Large intestine (tissue), 3 donors: ENCODE measurements around the gene ECHDC3. TPM values are rescaled to one million over a fixed set of nuclear protein-coding genes. Genes with fewer than 3 reads are reported as not detected.
"Not testable (repeated sequence)": the region's sequence is repeated elsewhere in the genome, so short reads cannot be mapped to it uniquely, and the experiment has no call there.

ENCODE experiments used
- DNase-seq, 2 donors: peaks; one replicate each; pipeline versions ENCODE4 v3.0.0 to v3.0.0-alpha.2; 2013
- H3K27ac ChIP-seq: one replicate; pipeline ENCODE4 v1.5.1; 2013; ENCODE audit warnings: low read length
- H3K27me3 ChIP-seq: 2 replicates; pipeline ENCODE4 v1.6.1; 2013; ENCODE audit warnings: low read length; ENCODE audit not compliant: control insufficient read depth, insufficient read depth
- H3K36me3 ChIP-seq: 2 replicates; pipeline ENCODE4 v1.6.1; 2013; ENCODE audit warnings: low read length; ENCODE audit not compliant: control insufficient read depth, insufficient read depth
- H3K4me1 ChIP-seq: one replicate; pipeline ENCODE4 v1.6.1; 2013; ENCODE audit warnings: low read length; ENCODE audit not compliant: control insufficient read depth, insufficient read depth
- H3K4me3 ChIP-seq: one replicate; pipeline ENCODE4 v1.5.1; 2013; ENCODE audit warnings: low read length
- H3K9me3 ChIP-seq: one replicate; pipeline ENCODE4 v1.6.1; 2013; ENCODE audit warnings: mild to moderate bottlenecking, low read depth, low read length, moderate library complexity; ENCODE audit not compliant: control insufficient read depth
- WGBS: methylation state at CpG from one replicate; pipeline ENCODE4 v1.1.5; 2013; ENCODE audit warnings: low lambda C conversion rate; ENCODE audit not compliant: insufficient coverage; 5-methylcytosine and 5-hydroxymethylcytosine counted together
- polyA plus RNA-seq: library from polyadenylated mRNA; unstranded; fragments of 120-200 nt; gene quantifications from one replicate; pipeline ENCODE4 v1.2.1, GENCODE V29; 2013

The ECHDC3 gene
- polyA plus RNA-seq, 1 donor, result 9.6 TPM

DNA sequence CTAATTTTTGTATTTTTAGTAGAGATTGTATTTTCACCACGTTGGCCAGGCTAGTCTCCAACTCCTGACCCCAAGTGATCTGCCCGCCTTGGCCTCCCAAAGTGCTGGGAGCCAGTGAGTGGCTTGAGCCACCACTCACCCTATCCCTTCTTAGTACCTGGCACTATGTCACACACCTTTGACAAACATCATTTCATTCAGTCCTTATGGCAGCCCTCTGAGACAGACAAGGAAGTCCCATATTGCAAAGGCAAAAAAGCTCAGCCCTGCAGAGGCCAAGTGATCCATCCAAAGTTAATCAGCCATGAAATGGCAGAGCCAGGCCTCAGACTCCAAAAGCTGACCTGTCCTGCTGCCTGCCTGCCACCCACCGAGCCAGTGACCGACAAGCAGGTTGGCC, 39.9 kb upstream of the ECHDC3 start:
- no peak for DNase-seq
- H3K36me3 ChIP-seq, result no peaks in the 10 kb centered on the region
- H3K4me1 ChIP-seq, result peaks cover 10% of the 10 kb centered on the region
- H3K27me3 ChIP-seq, result no peaks in the 10 kb centered on the region
- H3K4me3 ChIP-seq, result no peak overlapping the region
- no peaks in the 10 kb centered on the region for H3K9me3 ChIP-seq
- no peak overlapping the region for H3K27ac ChIP-seq
- WGBS, result no CpG with 5 or more reads among the region's 4 CpGs

DNA sequence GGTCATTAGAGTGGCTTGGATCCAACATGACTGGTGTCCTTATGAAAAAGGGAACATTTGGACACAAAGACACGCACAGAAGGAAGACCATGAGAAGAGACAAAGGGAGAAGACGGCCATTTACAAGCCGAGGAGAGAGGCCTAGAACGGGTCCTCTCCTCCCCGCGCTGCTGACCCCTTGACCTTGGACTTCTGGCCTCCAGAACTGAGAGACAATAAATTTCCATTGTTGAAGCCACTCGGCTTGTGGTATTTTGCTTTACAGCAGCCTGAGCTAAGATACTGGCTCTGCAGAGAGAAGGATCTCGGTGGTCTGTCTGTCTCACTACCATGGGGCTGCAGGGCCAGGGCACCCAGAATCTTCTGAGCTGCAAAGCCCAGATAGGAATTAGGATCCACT, 38.1 kb upstream of the ECHDC3 start:
- peaks cover 12% of the 10 kb centered on the region for H3K4me1 ChIP-seq
- H3K27ac ChIP-seq, result no peak overlapping the region
- no peaks in the 10 kb centered on the region for H3K36me3 ChIP-seq
- DNase-seq, result no peak
- H3K9me3 ChIP-seq, result no peaks in the 10 kb centered on the region
- WGBS, result 100% methylated on average over 1 of the region's 8 CpGs
- no peak overlapping the region for H3K4me3 ChIP-seq
- H3K27me3 ChIP-seq, result no peaks in the 10 kb centered on the region

DNA sequence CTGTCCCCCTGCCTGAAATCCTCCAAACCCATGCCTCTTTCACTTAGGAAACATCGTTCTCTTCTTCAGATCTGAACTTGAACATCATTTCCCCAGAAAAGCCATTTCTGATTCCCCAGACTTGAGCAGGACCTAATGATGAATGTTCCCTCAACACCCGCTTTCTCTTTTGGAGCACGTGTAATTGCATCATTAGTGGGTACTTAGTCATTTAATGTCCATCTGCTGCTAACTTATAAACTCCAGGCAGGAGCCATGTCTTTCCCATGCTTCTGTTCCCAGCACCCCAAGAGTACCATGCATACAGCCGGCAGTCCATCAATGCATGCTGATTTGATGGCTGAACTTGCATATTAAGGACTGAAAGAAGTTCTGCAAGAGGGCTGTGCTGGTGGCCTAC, 36.5 kb upstream of the ECHDC3 start:
- Histone ChIP-seq H3K27me3 (no peaks in the 10 kb centered on the region), H3K4me1 (peaks cover 8% of the 10 kb centered on the region), H3K36me3 (no peaks in the 10 kb centered on the region), H3K4me3 (no peak overlapping the region), H3K9me3 (no peaks in the 10 kb centered on the region), H3K27ac (no peak overlapping the region)
- DNase-seq, result no peak
- no CpG with 5 or more reads among the region's 4 CpGs for WGBS

DNA sequence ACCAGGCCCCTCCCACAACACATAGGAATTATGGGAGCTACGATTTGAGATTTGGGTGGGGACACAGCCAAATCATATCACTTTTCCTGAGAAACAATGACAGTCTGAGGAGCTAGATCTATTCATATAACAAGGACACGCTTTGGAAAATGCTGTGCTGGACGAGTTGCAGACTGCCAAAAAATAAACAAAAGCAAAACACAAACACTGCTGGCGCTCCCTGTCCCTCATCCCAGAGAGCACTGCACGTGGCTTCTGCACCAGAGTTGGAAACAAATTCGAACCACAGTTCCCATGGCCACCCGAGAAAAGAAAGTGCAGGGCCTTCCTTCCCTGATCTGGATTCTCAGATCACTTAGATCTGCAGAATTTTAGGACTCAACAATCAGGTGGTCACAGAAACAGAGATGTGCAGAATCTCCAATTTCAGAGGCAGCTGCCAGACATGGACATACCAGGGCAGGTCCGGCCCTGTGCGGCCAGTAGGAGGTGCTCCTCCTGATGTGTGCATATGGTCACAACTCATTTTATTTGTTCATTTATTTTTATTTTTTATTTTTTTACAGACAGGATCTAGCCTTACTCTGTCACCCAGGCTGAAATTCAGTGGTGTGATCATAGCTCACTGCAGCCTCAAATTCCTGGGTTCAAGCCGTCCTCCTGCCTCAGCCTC, 35.2 kb upstream of the ECHDC3 start:
- Histone ChIP-seq H3K27ac (no peak overlapping the region), H3K4me1 (peaks cover 8% of the 10 kb centered on the region), H3K9me3 (no peaks in the 10 kb centered on the region), H3K4me3 (no peak overlapping the region), H3K27me3 (no peaks in the 10 kb centered on the region), H3K36me3 (no peaks in the 10 kb centered on the region)
- no peak for DNase-seq
- WGBS, result 60% methylated on average over 1 of the region's 10 CpGs

DNA sequence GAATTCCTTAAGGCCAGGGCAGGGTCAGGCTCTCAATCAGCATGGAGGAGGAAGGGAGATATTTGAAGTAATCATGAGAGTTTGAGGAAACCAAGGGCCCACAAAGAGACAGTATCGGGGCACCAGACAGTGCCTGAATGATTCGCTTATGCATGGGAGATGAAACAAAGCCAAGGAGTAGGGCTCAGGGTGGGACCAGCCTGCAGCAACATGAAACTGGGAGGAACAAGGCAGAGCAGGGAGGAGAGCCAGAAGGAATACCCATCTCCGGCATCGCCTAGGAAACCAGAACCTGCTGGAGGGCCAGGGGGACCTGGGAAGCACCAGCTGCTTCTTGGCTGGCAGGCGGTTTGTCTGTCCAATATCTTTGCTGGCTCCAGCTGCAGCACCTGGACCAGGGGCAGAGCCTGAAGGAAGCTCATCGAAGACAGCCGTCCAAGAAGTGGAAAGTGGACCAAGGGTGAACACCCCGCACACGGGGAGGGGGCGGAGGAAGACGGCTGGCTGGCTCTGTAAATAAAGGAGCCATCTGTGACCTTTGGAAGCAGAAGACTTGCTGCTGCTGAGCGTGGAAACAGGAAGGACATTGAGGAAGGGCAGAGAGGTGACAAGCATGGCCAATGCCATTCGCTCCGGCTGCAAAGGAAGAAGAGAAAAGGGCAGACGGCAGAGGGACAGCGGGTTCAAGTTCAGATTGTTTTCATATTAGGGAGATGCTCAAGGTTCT, 34.4 kb upstream of the ECHDC3 start:
- peak; percentile 48 to 76 for DNase-seq
- no peaks in the 10 kb centered on the region for H3K27me3 ChIP-seq
- no CpG with 5 or more reads among the region's 16 CpGs for WGBS
- H3K27ac ChIP-seq, result no peak overlapping the region
- no peaks in the 10 kb centered on the region for H3K36me3 ChIP-seq
- H3K4me1 ChIP-seq, result peaks cover 8% of the 10 kb centered on the region
- H3K4me3 ChIP-seq, result no peak overlapping the region
- H3K9me3 ChIP-seq, result no peaks in the 10 kb centered on the region

DNA sequence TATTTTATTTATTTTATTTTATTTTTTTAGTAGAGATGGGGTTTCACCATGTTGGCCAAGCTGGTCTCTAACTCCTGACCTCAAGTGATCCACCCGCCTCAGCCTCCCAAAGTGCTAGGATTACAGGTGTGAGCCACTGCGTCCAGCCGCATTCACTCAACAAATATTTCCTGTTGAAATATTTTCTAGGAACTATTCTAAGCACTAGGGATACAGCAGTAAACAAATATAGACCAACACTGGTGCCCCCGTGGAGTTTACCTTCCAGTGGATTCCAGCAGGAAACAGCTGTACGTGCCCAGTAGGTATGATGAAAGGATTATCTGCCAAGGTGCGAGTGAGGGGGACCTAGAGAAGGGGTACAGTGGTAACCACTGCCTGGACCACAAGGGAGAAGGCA, 33.4 kb upstream of the ECHDC3 start:
- DNase-seq, H3K27me3 ChIP-seq, H3K4me1 ChIP-seq, H3K27ac ChIP-seq, H3K9me3 ChIP-seq, H3K4me3 ChIP-seq, H3K36me3 ChIP-seq: not testable (repeated sequence)
- WGBS, result 83% methylated on average over 1 of the region's 6 CpGs

DNA sequence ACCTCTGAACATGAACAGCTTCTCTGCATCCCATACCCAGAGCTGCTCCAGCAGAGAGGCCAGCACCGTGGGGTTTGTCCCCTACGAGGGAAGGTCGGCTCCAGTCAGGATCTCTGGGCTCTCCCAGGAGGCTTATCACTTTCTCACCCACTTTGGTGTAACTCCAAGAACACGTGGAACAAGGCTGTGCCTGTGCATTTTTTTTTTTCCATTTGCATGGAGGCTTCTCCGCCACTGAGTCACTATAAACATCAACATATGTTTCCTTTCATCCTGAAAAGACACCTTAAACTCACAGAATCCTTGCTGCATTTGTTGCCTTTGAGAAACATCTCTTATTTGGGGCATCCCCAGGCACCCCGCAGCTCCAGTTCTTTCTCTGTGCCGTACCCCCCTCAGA, 29.4 kb upstream of the ECHDC3 start:
- Histone ChIP-seq H3K27ac (no peak overlapping the region), H3K36me3 (no peaks in the 10 kb centered on the region), H3K9me3 (no peaks in the 10 kb centered on the region), H3K4me3 (no peak overlapping the region), H3K27me3 (no peaks in the 10 kb centered on the region), H3K4me1 (peaks cover 13% of the 10 kb centered on the region)
- WGBS, result 80% methylated on average over 1 of the region's 7 CpGs
- no peak for DNase-seq

DNA sequence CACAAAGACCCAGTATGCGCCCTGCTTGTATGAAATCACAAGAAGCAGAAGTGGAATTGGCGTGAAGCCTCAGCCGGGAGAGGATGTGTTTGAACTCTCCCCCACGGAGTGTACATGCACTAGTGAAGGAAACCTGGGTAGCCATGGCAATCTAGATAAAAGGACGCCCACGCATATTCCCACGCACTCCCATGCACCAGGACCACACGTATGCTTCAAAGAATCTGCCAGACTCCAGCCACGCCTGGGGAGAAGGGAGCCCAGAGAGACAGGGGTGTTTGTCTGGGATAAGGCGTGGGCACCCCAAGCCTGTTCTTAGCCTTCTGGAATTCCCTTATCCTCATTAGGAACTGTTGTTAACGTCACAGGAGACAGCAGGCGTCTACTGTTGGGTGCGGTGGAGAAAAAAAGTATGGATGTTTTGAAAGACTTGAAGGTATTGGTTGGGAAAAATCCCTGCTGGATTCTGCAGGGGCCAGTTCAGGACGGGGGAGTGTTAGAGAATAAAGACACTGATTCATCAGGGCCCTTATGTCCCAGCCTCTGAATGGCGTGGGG, 28.9 kb upstream of the ECHDC3 start:
- no peak overlapping the region for H3K27ac ChIP-seq
- H3K4me1 ChIP-seq, result peaks cover 8% of the 10 kb centered on the region
- DNase-seq, result no peak
- no peaks in the 10 kb centered on the region for H3K36me3 ChIP-seq
- no peak overlapping the region for H3K4me3 ChIP-seq
- no peaks in the 10 kb centered on the region for H3K27me3 ChIP-seq
- H3K9me3 ChIP-seq, result no peaks in the 10 kb centered on the region
- WGBS, result 58% methylated on average over 3 of the region's 15 CpGs

DNA sequence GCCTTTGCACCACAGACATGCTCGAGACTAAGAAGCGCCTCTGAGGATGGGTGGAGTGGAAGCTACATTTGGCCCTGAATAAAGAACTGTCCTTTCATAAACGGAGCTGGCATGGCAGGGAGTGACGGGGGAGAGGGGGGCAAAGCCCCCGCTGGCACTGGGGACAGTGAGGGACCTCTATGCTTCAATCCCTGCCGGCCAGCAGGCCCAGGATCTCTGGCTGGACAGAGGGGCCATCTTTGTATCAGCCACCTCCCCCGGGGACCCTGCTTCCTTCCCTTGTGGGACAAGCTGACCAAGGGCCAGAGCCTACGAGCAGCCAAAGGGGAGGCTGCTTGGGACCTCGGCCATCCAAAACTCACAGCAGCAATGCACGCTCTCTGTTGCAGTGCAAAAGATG, 28.2 kb upstream of the ECHDC3 start:
- Histone ChIP-seq H3K36me3 (no peaks in the 10 kb centered on the region), H3K27ac (no peak overlapping the region), H3K4me3 (no peak overlapping the region), H3K9me3 (no peaks in the 10 kb centered on the region), H3K4me1 (peaks cover 8% of the 10 kb centered on the region), H3K27me3 (no peaks in the 10 kb centered on the region)
- WGBS, result no CpG with 5 or more reads among the region's 10 CpGs
- no peak for DNase-seq

DNA sequence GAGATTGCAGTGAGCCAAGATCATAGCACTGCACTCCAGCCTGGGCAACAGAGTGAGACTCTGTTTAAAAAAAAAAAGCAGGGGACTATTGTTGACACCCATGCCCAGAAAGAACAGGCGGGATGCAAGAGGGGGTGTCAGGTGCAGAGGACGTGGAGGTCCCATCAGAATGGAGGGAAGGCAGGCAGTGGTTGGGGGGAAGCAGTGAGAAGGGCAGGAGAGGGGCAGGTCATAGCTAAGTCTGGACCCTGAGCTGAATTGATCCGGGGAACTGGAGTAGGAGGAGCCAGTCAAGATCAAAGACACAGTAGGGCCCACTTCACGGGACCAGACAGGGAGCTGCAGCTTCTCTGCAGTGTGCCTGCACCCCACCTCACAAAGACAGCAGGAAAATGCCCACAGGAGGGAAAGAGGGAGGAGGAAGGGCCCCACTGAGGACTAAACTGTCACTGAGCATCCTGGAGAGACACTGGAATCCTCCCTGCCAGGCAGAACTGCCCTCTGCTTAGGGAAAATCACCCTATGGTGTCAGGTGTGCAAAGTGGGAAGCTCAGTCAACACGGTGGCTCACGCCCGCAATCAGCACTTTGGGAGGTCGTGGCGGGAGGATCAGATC, 27.3 kb upstream of the ECHDC3 start:
- no peak for DNase-seq
- no peaks in the 10 kb centered on the region for H3K36me3 ChIP-seq
- WGBS, result no CpG with 5 or more reads among the region's 9 CpGs
- H3K9me3 ChIP-seq, result no peaks in the 10 kb centered on the region
- H3K27me3 ChIP-seq, result no peaks in the 10 kb centered on the region
- no peak overlapping the region for H3K27ac ChIP-seq
- H3K4me3 ChIP-seq, result no peak overlapping the region
- H3K4me1 ChIP-seq, result peaks cover 13% of the 10 kb centered on the region
